BJ (cell line): Measurements from ENCODE around the gene VPS8. TPM values are rescaled to one million over a fixed set of nuclear protein-coding genes. Genes with fewer than 3 reads are reported as not detected.

Experiments
- CTCF ChIA-PET: fragments of 350-600 bp; formaldehyde crosslinking; extraction: SDS; loops from one replicate; lab custom pipeline; 2021; ENCODE audit warnings: antibody characterized with exemption, inconsistent platforms; lab: Yijun Ruan, JAX
- POLR2A ChIA-PET: fragments of 300-600 bp; sonication (Branson Sonifier 250); formaldehyde crosslinking; extraction: SDS; loops from one replicate; lab custom pipeline; 2021; ENCODE audit warnings: antibody characterized with exemption; lab: Charles Lee
- DNase-seq: peaks from one replicate; pipeline ENCODE4 v3.0.0-alpha.2; 2011; ENCODE audit warnings: low read depth
- H3K27me3 ChIP-seq: 2 replicates; pipeline ENCODE4 v1.6.0; 2011; ENCODE audit warnings: low read length; ENCODE audit not compliant: control insufficient read depth, insufficient read depth
- H3K36me3 ChIP-seq: 2 replicates; pipeline ENCODE4 v1.5.1; 2011; ENCODE audit warnings: low read length; ENCODE audit not compliant: control insufficient read depth, insufficient read depth
- H3K4me3 ChIP-seq: 2 replicates; pipeline ENCODE4 v1.5.1; 2011; ENCODE audit warnings: low read depth, mild to moderate bottlenecking, control low read depth, low read length
- CTCF ChIP-seq: IDR thresholded peaks from 2 replicates; pipeline ENCODE4 v1.5.1; 2011; ENCODE audit warnings: low read depth, mild to moderate bottlenecking, control low read depth, inconsistent platforms, low read length, moderate library complexity; ENCODE audit not compliant: insufficient read depth
- polyA plus RNA-seq: library from polyadenylated mRNA; depleted of rRNA; stranded (reverse); fragments of >200 nt; gene quantifications from 2 replicates; pipeline ENCODE4 v1.2.3, GENCODE V29; 2011

VPS8 gene
- polyA plus RNA-seq, 1 experiment, result 14.3 TPM

- CTCF ChIA-PET, result no interaction called here
- DNase-seq, result no peak
- Histone ChIP-seq H3K36me3 (no peaks in the 10 kb centered on the region), H3K4me3 (no peak overlapping the region), H3K27me3 (no peaks in the 10 kb centered on the region)
- POLR2A ChIA-PET, result no interaction called here
- TF ChIP-seq CTCF, result no peak
Observed at GRCh38 chr3:185024406-185024805, 212.4 kb downstream of the VPS8 start.

GRCh38 chr3:185024966-185025365 lies 213.0 kb downstream of the VPS8 start:
- no peak for DNase-seq
- no peaks in the 10 kb centered on the region for H3K27me3 ChIP-seq
- H3K4me3 ChIP-seq, result no peak overlapping the region
- no peak for TF ChIP-seq CTCF
- POLR2A ChIA-PET, result no interaction called here
- H3K36me3 ChIP-seq, result no peaks in the 10 kb centered on the region
- CTCF ChIA-PET, result no interaction called here

- TF ChIP-seq CTCF, result no peak
- Histone ChIP-seq H3K36me3 (no peaks in the 10 kb centered on the region), H3K27me3 (no peaks in the 10 kb centered on the region), H3K4me3 (no peak overlapping the region)
- no peak for DNase-seq
- CTCF ChIA-PET, result no interaction called here
- POLR2A ChIA-PET, result no interaction called here
Observed at GRCh38 chr3:185028121-185028520, 216.2 kb downstream of the VPS8 start.

GRCh38 chr3:185029086-185029485 lies 217.1 kb downstream of the VPS8 start:
- TF ChIP-seq CTCF, result no peak
- ChIA-PET POLR2A (no interaction called here), CTCF (interaction anchor here (0.6 to 1.3 kb wide), 3 partner anchors 8 to 1588 kb away, joined by 3 read pairs; no protein-coding TSS in a partner anchor)
- no peaks in the 10 kb centered on the region for H3K27me3 ChIP-seq
- H3K4me3 ChIP-seq, result no peak overlapping the region
- H3K36me3 ChIP-seq, result no peaks in the 10 kb centered on the region
- DNase-seq, result no peak

- POLR2A ChIA-PET, result no interaction called here
- Histone ChIP-seq H3K36me3 (no peaks in the 10 kb centered on the region), H3K4me3 (no peak overlapping the region), H3K27me3 (no peaks in the 10 kb centered on the region)
- CTCF ChIA-PET, result interaction anchor here (0.8 to 2.4 kb wide), 3 partner anchors 9 to 145 kb away, joined by 3 to 8 read pairs (median 4); no protein-coding TSS in a partner anchor
- no peak for DNase-seq
- no peak for TF ChIP-seq CTCF
Observed at GRCh38 chr3:185030399-185030798, 218.4 kb downstream of the VPS8 start.
